ENCODE results near the gene OBSL1. TPM values are rescaled to one million over a fixed set of nuclear protein-coding genes. Genes with fewer than 3 reads are reported as not detected.

Gene OBSL1
- total RNA-seq, 4 donors from 2014 or later: 47.9 to 72.9 (median 56.5) TPM

DNA sequence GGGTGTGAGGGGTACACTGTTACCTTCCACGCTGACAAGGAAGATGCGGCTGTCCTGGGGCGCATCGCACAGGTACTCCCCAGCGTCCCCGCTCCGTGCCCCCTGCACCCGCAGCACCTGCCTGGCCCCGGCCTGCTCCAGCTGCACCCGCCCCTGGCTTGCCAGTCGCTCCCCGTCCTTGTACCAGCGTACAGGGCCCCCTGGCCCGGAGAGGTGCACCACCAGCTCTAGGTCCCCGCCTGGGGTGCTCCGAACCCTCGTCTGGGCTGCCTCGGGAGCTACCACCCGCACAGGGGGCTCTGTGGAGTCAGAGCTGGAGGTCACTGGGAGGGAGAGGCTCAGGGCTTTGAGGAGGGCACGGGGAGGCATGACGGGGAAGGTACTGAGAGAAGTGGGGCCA is 14.0 kb downstream of the OBSL1 start:
- peaks cover 0 to 20% of the 10 kb centered on the region in 2 donors for H3K36me3 ChIP-seq
- H3K27me3 ChIP-seq: no peaks in the 10 kb centered on the region
- no peaks in the 10 kb centered on the region for H3K9me3 ChIP-seq
- DNase-seq: no peak
- H3K4me3 ChIP-seq: no peak overlapping the region
- in situ Hi-C loops (cut with MboI; ENCODE audit: low sequenced_read_pairs in 4 of 4): no loop called here
- no peak for TF ChIP-seq POLR2A (IDR thresholded peaks at IDR 0.05)
- TF ChIP-seq, protein P1, sequence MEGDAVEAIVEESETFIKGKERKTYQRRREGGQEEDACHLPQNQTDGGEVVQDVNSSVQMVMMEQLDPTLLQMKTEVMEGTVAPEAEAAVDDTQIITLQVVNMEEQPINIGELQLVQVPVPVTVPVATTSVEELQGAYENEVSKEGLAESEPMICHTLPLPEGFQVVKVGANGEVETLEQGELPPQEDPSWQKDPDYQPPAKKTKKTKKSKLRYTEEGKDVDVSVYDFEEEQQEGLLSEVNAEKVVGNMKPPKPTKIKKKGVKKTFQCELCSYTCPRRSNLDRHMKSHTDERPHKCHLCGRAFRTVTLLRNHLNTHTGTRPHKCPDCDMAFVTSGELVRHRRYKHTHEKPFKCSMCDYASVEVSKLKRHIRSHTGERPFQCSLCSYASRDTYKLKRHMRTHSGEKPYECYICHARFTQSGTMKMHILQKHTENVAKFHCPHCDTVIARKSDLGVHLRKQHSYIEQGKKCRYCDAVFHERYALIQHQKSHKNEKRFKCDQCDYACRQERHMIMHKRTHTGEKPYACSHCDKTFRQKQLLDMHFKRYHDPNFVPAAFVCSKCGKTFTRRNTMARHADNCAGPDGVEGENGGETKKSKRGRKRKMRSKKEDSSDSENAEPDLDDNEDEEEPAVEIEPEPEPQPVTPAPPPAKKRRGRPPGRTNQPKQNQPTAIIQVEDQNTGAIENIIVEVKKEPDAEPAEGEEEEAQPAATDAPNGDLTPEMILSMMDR (IDR thresholded peaks at IDR 0.05 in 4 of 5, conservative IDR thresholded peaks at IDR 0.05 in 1 of 5): no peak
- peaks cover 5 to 8% of the 10 kb centered on the region in 2 donors for H3K4me1 ChIP-seq
- intact Hi-C loops (cut with DNase I; ENCODE audit: low total_unique reads): no loop called here
- ATAC-seq: no peak
- H3K27ac ChIP-seq: no peak overlapping the region

GRCh38 chr2:219556413-219556812 is 14.9 kb downstream of the OBSL1 start:
- in situ Hi-C loops (cut with MboI; ENCODE audit: low sequenced_read_pairs in 4 of 4) (no loop called here), intact Hi-C loops (cut with DNase I; ENCODE audit: low total_unique reads) (no loop called here)
- peaks cover 0 to 11% of the 10 kb centered on the region in 2 donors for H3K36me3 ChIP-seq
- H3K4me1 ChIP-seq: peaks cover 8 to 15% of the 10 kb centered on the region in 2 donors
- no peak overlapping the region for H3K27ac ChIP-seq
- no peak overlapping the region for H3K4me3 ChIP-seq
- ATAC-seq (no peak), DNase-seq (no peak)
- no peak for TF ChIP-seq POLR2A (IDR thresholded peaks at IDR 0.05)
- no peaks in the 10 kb centered on the region for H3K9me3 ChIP-seq
- H3K27me3 ChIP-seq: no peaks in the 10 kb centered on the region

- H3K4me3 ChIP-seq: no peak overlapping the region
- intact Hi-C loops (cut with DNase I; ENCODE audit: low total_unique reads): no loop called here
- peaks cover 0 to 9% of the 10 kb centered on the region in 2 donors for H3K36me3 ChIP-seq
Measured at GRCh38 chr2:219555956-219556355, 15.4 kb downstream of the OBSL1 start.

DNA sequence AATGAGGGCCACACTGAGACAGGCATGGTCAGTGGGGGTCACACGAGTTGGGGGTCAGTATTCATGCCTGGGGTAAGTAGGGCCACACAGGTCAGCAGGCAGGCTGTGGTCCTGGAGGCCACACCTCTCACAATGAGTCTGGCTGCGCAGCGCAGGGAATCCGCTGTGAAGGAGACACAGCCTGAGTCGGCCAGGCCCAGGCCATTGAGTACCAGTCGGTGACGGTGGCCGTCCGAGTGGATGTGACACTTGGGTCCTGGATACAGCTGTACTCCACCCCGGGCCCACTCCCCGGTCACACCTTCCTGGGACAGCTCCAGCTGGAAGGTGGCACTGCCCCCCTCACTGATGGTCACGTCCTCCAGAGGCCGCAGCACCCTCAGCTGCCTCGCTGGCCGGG is 17.0 kb downstream of the OBSL1 start:
- in situ Hi-C loops (cut with MboI; ENCODE audit: low sequenced_read_pairs in 4 of 4): no loop called here
- Histone ChIP-seq H3K9me3 (no peaks in the 10 kb centered on the region), H3K27me3 (no peaks in the 10 kb centered on the region), H3K4me1 (peaks cover 8 to 17% of the 10 kb centered on the region in 2 donors), H3K4me3 (no peak overlapping the region), H3K27ac (no peak overlapping the region), H3K36me3 (peaks cover 0 to 8% of the 10 kb centered on the region in 2 donors)
- TF ChIP-seq POLR2A (IDR thresholded peaks at IDR 0.05): no peak
- TF ChIP-seq, protein P1 (IDR thresholded peaks at IDR 0.05 in 4 of 5, conservative IDR thresholded peaks at IDR 0.05 in 1 of 5): no peak
- intact Hi-C loops (cut with DNase I; ENCODE audit: low total_unique reads): no loop called here
- no peak for ATAC-seq
- no peak for DNase-seq

More at GRCh38 chr2:219555956-219556355, 15.4 kb downstream of the OBSL1 start:
- H3K9me3 ChIP-seq: no peaks in the 10 kb centered on the region
- in situ Hi-C loops (cut with MboI; ENCODE audit: low sequenced_read_pairs in 4 of 4): no loop called here
- no peak for DNase-seq
- no peak for ATAC-seq
- peaks cover 8 to 17% of the 10 kb centered on the region in 2 donors for H3K4me1 ChIP-seq
- no peak overlapping the region for H3K27ac ChIP-seq
- TF ChIP-seq, protein P1 (IDR thresholded peaks at IDR 0.05 in 4 of 5, conservative IDR thresholded peaks at IDR 0.05 in 1 of 5): no peak
- no peak for TF ChIP-seq POLR2A (IDR thresholded peaks at IDR 0.05)
- H3K27me3 ChIP-seq: no peaks in the 10 kb centered on the region

DNA sequence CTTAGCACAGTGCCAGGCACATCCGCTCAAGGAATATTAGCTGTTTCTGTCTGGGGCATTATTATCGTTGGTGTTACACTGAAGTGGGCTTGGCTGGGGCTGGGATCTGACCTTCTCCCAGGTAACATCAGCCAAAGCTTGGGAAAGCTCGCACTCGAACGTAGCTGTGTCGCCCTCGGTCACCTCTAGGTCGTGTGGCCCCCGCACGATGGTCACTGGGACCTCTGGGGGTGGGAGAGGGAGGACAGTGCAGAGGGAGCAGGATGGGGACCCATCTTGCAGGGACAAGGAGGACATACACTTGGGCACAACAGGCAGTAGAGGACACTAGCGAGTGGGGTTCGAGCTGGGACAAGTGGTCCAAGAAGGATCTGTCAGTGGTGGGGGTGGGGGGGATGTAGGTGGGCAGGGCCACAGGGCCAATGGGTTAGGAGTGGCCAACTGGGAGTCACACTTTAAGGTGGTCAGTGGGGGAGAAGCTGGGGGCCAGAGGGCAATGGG is 17.8 kb downstream of the OBSL1 start:
- no peak overlapping the region for H3K27ac ChIP-seq
- H3K9me3 ChIP-seq: no peaks in the 10 kb centered on the region
- no peak for ATAC-seq
- in situ Hi-C loops (cut with MboI; ENCODE audit: low sequenced_read_pairs in 4 of 4): no loop called here
- DNase-seq: no peak
- H3K4me1 ChIP-seq: peaks cover 8 to 17% of the 10 kb centered on the region in 2 donors
- intact Hi-C loops (cut with DNase I; ENCODE audit: low total_unique reads): no loop called here
- no peaks in the 10 kb centered on the region for H3K27me3 ChIP-seq
- H3K36me3 ChIP-seq: peaks cover 0 to 3% of the 10 kb centered on the region in 2 donors
- no peak overlapping the region for H3K4me3 ChIP-seq
- TF ChIP-seq POLR2A (IDR thresholded peaks at IDR 0.05): no peak
- TF ChIP-seq, protein P1 (IDR thresholded peaks at IDR 0.05 in 4 of 5, conservative IDR thresholded peaks at IDR 0.05 in 1 of 5): no peak

Data from gastrocnemius medialis (tissue), 4 donors.